Endothelial cell of umbilical vein (primary cell): Measurements from ENCODE around the gene TMEM89. TPM values are rescaled to one million over a fixed set of nuclear protein-coding genes. Genes with fewer than 3 reads are reported as not detected.

Source experiments
- BruUV-seq: library from RNA; stranded (reverse); fragments of 400-500 nt; replicated peaks from 2 replicates; lab custom pipeline; 2021; lab: Mats Ljungman, UMichigan
- CTCF ChIA-PET: fragments of 300-600, 350-600 bp; sonication (Branson Sonifier 250); formaldehyde crosslinking; loops from one replicate; lab custom pipeline; 2021; ENCODE audit warnings: antibody characterized with exemption, inconsistent platforms; lab: Charles Lee
- POLR2A ChIA-PET: fragments of 300-600, 350-600 bp; sonication (Branson Sonifier 250); formaldehyde crosslinking; loops from one replicate; lab custom pipeline; 2021; ENCODE audit warnings: antibody characterized with exemption, inconsistent platforms; lab: Charles Lee
- DNase-seq: peaks from one replicate; pipeline ENCODE4 v3.0.0-alpha.2; 2011; ENCODE audit warnings: low read depth, low spot score
- FAIRE-seq: peaks from 2 replicates; lab custom pipeline; 2011; peaks lifted over from hg19 to GRCh38; lab: Jason Lieb, UNC
- H2AFZ ChIP-seq: 2 replicates; pipeline ENCODE4 v1.6.0; 2012; ENCODE audit warnings: low read depth, low read length, control low read depth, inconsistent platforms
- H3K27ac ChIP-seq: 2 replicates; pipeline ENCODE4 v1.5.1; 2011; ENCODE audit warnings: low read depth, mild to moderate bottlenecking, control low read depth, low read length, moderate library complexity; ENCODE audit not compliant: insufficient read depth
- H3K27me3 ChIP-seq, 2 experiments: 2 replicates each; pipeline versions ENCODE4 v1.6.0 to v1.6.1; 2011; ENCODE audit warnings: low read length in 2 of 2, mixed read lengths in 1 of 2; ENCODE audit not compliant: control insufficient read depth in 2 of 2, insufficient read depth in 2 of 2
- H3K36me3 ChIP-seq, 2 experiments: 2 replicates in 1 of 2; 3 replicates in 1 of 2; pipeline ENCODE4 v1.5.1; 2011; ENCODE audit warnings: low read length in 2 of 2, mild to moderate bottlenecking in 1 of 2, moderate library complexity in 1 of 2; ENCODE audit not compliant: control insufficient read depth in 2 of 2, insufficient read depth in 2 of 2; ENCODE audit errors: extremely low read depth in 1 of 2
- H3K4me1 ChIP-seq: 3 replicates; pipeline ENCODE4 v1.5.1; 2011; ENCODE audit warnings: mild to moderate bottlenecking, low read length; ENCODE audit not compliant: control insufficient read depth, insufficient read depth; ENCODE audit errors: extremely low read depth
- H3K4me2 ChIP-seq: 2 replicates; pipeline ENCODE4 v1.6.1; 2011; ENCODE audit warnings: low read length, control low read depth, mixed read lengths; ENCODE audit not compliant: insufficient read depth
- H3K4me3 ChIP-seq, 3 experiments: fragments of 200-600 bp in 1 of 3; sonication (generic), shearing (Covaris generic) in 1 of 3; replicated peaks in 1 of 3; 2 replicates each; pipeline ENCODE4 v1.5.1; 2011 to 2016; ENCODE audit warnings: control low read depth in 3 of 3, low read length in 3 of 3, mild to moderate bottlenecking in 2 of 3, inconsistent platforms in 1 of 3, low read depth in 1 of 3, moderate library complexity in 1 of 3; ENCODE audit not compliant: insufficient read depth in 1 of 3
- H3K79me2 ChIP-seq: 2 replicates; pipeline ENCODE4 v1.6.0; 2012; ENCODE audit warnings: low read length, inconsistent platforms; ENCODE audit not compliant: control insufficient read depth, insufficient read depth
- H3K9ac ChIP-seq: replicated peaks from 2 replicates; pipeline ENCODE3; 2011; ENCODE audit warnings: low read length, control low read depth; ENCODE audit not compliant: insufficient read depth; ENCODE audit errors: extremely low read depth
- H3K9me1 ChIP-seq: replicated peaks from 3 replicates; pipeline ENCODE4 v1.6.0; 2011; ENCODE audit warnings: mild to moderate bottlenecking, low read length; ENCODE audit not compliant: control insufficient read depth, insufficient read depth; ENCODE audit errors: extremely low read depth
- H3K9me3 ChIP-seq: replicated peaks from 2 replicates; pipeline ENCODE4 v1.5.1; 2012; ENCODE audit warnings: low read length, inconsistent platforms; ENCODE audit not compliant: control insufficient read depth, insufficient read depth
- H4K20me1 ChIP-seq: replicated peaks from 2 replicates; pipeline ENCODE3; 2011; ENCODE audit warnings: mild to moderate bottlenecking, low read length; ENCODE audit not compliant: control insufficient read depth, insufficient read depth; ENCODE audit errors: extremely low read depth
- CTCF ChIP-seq, 2 donors: IDR thresholded peaks; 1 replicate in 1 of 2; 2 replicates in 1 of 2; pipeline ENCODE4 v1.5.1; 2011; ENCODE audit warnings: low read length in 2 of 2, mild to moderate bottlenecking in 2 of 2, moderate library complexity in 2 of 2, control low read depth in 1 of 2, inconsistent platforms in 1 of 2, low read depth in 1 of 2; ENCODE audit not compliant: insufficient read depth in 1 of 2; ENCODE audit errors: extremely low read depth in 1 of 2
- EZH2 ChIP-seq: IDR thresholded peaks from 2 replicates; pipeline ENCODE4 v1.6.1; 2012; ENCODE audit warnings: borderline replicate concordance, low read depth, mild to moderate bottlenecking, moderate library complexity, low read length, inconsistent platforms; ENCODE audit not compliant: severe bottlenecking
- FOS ChIP-seq: IDR thresholded peaks from 2 replicates; pipeline ENCODE4 v1.6.1; 2011; ENCODE audit warnings: mild to moderate bottlenecking, low read length, moderate library complexity, borderline replicate concordance; ENCODE audit not compliant: insufficient read depth
- GATA2 ChIP-seq: IDR thresholded peaks from 2 replicates; pipeline ENCODE4 v1.7.0; 2011; ENCODE audit warnings: low read depth, mild to moderate bottlenecking, moderate library complexity, mixed read lengths, low read length; ENCODE audit not compliant: insufficient read length, insufficient read depth
- JUN ChIP-seq: IDR thresholded peaks from 2 replicates; pipeline ENCODE4 v1.6.1; 2011; ENCODE audit warnings: borderline replicate concordance, low read depth; ENCODE audit not compliant: insufficient read length, insufficient read depth
- MAX ChIP-seq: IDR thresholded peaks from 2 replicates; pipeline ENCODE4 v1.6.1; 2011; ENCODE audit not compliant: insufficient read depth, insufficient read length
- MYC ChIP-seq: IDR thresholded peaks from one replicate; pipeline ENCODE4 v1.6.1; 2011; ENCODE audit warnings: mild to moderate bottlenecking, low read depth, low read length
- POLR2A ChIP-seq: IDR thresholded peaks from 2 replicates; pipeline ENCODE4 v1.6.1; 2012; ENCODE audit warnings: low read depth, mild to moderate bottlenecking, control low read depth, low read length
- POLR2AphosphoS5 ChIP-seq: IDR thresholded peaks from 2 replicates; pipeline ENCODE4 v1.6.1; 2012; ENCODE audit warnings: low read depth, mild to moderate bottlenecking, control low read depth, low read length, moderate library complexity; ENCODE audit not compliant: insufficient read depth
- dilution Hi-C: fragments of 300-500 bp; cut with MboI; formaldehyde crosslinking; loops from one replicate; pipeline ENCODE4 v1.15.0; 2019; ENCODE audit warnings: low sequenced_read_pairs; ENCODE audit not compliant: extremely low pct_ligation_motif_present
- intact Hi-C: fragments of 100-400 bp; cut with micrococcal nuclease; formaldehyde crosslinking; loops from one replicate; pipeline ENCODE4 v1.10.0; 2022
- polyA plus RNA-seq, 4 experiments: library from polyadenylated mRNA; depleted of rRNA in 3 of 4; stranded (reverse) in 3 of 4; unstranded in 1 of 4; fragments of >200 nt; gene quantifications; 2 replicates each; pipeline versions ENCODE4 v1.2.1 to v1.2.3, GENCODE V29; 2011 to 2012; ENCODE audit warnings: missing spikeins in 1 of 4
- total RNA-seq: library from RNA; stranded (reverse); gene quantifications from 2 replicates; pipeline ENCODE4 v1.2.3, GENCODE V29; 2021

Gene TMEM89
- total and polyA plus RNA-seq, 2 donors (not counting 3 experiments of a cell fraction or from before 2014, with no cell fraction given), result not detected

- dilution Hi-C loops (no loop called here), intact Hi-C loops (no loop called here)
- ChIA-PET POLR2A (no interaction called here), CTCF (interaction anchor here (1.5 kb wide), 1 partner anchor 19 kb away, joined by 3 read pairs; no protein-coding TSS in a partner anchor)
- FAIRE-seq (no peak), DNase-seq (no peak)
- no peaks in the 10 kb centered on the region for H3K9me3 ChIP-seq
- H3K9me1 ChIP-seq, result no peaks in the 10 kb centered on the region
- peaks cover 0 to 5% of the 10 kb centered on the region in 2 experiments for H3K27me3 ChIP-seq
- TF ChIP-seq MAX, result no peak
- no peak for TF ChIP-seq FOS
- TF ChIP-seq EZH2, result no peak
- no peak for TF ChIP-seq JUN
- no peak for TF ChIP-seq POLR2AphosphoS5
- no peak for TF ChIP-seq GATA2
- no peak for TF ChIP-seq POLR2A
- TF ChIP-seq CTCF (IDR thresholded peaks at IDR 0.05; ENCODE audit: extremely low read depth in 1 of 2, insufficient read depth in 1 of 2, low read depth in 1 of 2, low read length in 2 of 2), result no peak
- TF ChIP-seq MYC, result no peak
- H2AFZ ChIP-seq, result no peak overlapping the region
- H3K4me3 ChIP-seq, result no peak overlapping the region
- no peaks in the 10 kb centered on the region for H3K79me2 ChIP-seq
- H3K27ac ChIP-seq, result no peak overlapping the region
- H3K36me3 ChIP-seq, result no peaks in the 10 kb centered on the region
- no TSS peak for BruUV-seq
- no peaks in the 10 kb centered on the region for H4K20me1 ChIP-seq
- no peak overlapping the region for H3K9ac ChIP-seq
- no peak overlapping the region for H3K4me2 ChIP-seq
- H3K4me1 ChIP-seq, result no peaks in the 10 kb centered on the region
These were observed 36.2 kb downstream of the TMEM89 start for GRCh38 chr3:48585411-48585810.
